ENCODE measurements around the gene CEP76.
A peak's percentile ranks its signal among the peaks of the same experiment; 100 is the strongest.

The CEP76 gene

DNA sequence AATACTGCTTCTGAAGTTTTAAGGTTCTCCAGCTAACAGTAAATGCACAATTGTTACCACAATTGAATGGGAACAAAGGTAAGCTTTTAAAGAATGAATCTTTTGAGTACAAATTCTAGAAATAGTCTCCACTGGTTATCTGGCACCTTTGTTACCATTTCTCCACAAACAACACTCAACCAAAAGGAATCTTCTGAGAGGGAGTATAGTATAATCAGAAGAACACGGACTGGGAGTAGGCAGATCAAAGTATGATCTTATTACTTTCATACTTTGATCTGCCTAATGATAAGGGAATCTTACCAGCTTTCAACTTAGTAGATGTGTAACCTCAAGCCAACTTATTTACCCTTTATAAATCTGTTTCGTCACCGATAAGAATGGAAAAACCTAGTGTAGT, 1.4 kb downstream of the CEP76 start:
- Histone ChIP-seq H3K4me3 (ENCODE audit: low read depth, low read length) (no peak overlapping the region), H2AK5ac (ENCODE audit: low read length) (no peak overlapping the region), H3K9me3 (ENCODE audit: insufficient read depth, low read depth, low read length) (no peaks in the 10 kb centered on the region), H3K23ac (ENCODE audit: low read length) (no peak overlapping the region), H3K79me1 (ENCODE audit: low read length) (peaks cover 10% of the 10 kb centered on the region), H3K79me2 (ENCODE audit: control insufficient read depth, insufficient read depth, low read length, poor library complexity) (peaks cover 13% of the 10 kb centered on the region), H2AFZ (ENCODE audit: insufficient read depth, low read length, poor library complexity) (no peak overlapping the region), H3K9ac (ENCODE audit: low read length) (no peak overlapping the region), H2BK12ac (ENCODE audit: low read length) (no peak overlapping the region), H3K4ac (ENCODE audit: low read depth, low read length) (no peak overlapping the region), H3K18ac (ENCODE audit: low read length) (no peak overlapping the region), H4K8ac (ENCODE audit: low read depth, low read length) (no peak overlapping the region), H3K4me1 (ENCODE audit: control insufficient read depth in 1 of 2, insufficient read depth in 2 of 2, low read length in 2 of 2) (peaks cover 5 to 7% of the 10 kb centered on the region in 2 experiments), H4K91ac (ENCODE audit: low read depth, low read length) (no peak overlapping the region), H3K27me3 (ENCODE audit: insufficient read depth, low read length) (no peaks in the 10 kb centered on the region), H3K36me3 (ENCODE audit: control insufficient read depth in 1 of 2, insufficient read depth in 2 of 2, low read length in 2 of 2) (peaks cover 1 to 2% of the 10 kb centered on the region in 2 experiments), H2BK120ac (ENCODE audit: insufficient read depth, low read length, poor library complexity) (no peak overlapping the region), H3K27ac (ENCODE audit: low read depth, low read length) (no peak overlapping the region), H2BK5ac (ENCODE audit: low read depth, low read length, poor library complexity) (no peak overlapping the region), H3K14ac (ENCODE audit: low read length) (no peak overlapping the region), H4K12ac (ENCODE audit: low read depth, low read length) (no peak overlapping the region), H3K4me2 (ENCODE audit: low read length) (peak overlapping the region; percentile 84)
- DNase-seq = peak in 1 of 2 donors; percentile 64
- WGBS (ENCODE audit: extremely low coverage, insufficient coverage, insufficient read length) = no CpG with 5 or more reads among the region's 3 CpGs

DNA sequence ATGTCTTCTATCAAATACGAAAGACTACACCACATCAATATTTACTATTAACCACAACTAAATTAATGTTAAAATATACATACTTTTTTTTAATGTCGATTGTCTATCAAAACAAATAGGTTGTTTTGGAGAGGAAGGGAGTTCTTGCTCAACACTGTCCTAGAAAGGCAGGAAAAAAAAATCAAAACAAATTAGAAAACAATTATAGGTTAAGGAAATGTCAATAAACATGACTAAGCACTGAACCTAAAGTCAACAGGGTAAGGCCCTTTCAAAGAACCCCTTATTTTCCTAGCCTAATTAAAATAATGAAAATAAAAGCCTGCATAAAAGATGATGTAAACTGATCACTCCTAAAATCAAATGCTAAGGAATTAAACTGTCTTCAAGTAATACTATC, 2.8 kb downstream of the CEP76 start:
- no peak for DNase-seq
- WGBS (ENCODE audit: extremely low coverage, insufficient coverage, insufficient read length) = no CpG with 5 or more reads among the region's 2 CpGs
- H4K91ac ChIP-seq (ENCODE audit: low read depth, low read length) = no peak overlapping the region

DNA sequence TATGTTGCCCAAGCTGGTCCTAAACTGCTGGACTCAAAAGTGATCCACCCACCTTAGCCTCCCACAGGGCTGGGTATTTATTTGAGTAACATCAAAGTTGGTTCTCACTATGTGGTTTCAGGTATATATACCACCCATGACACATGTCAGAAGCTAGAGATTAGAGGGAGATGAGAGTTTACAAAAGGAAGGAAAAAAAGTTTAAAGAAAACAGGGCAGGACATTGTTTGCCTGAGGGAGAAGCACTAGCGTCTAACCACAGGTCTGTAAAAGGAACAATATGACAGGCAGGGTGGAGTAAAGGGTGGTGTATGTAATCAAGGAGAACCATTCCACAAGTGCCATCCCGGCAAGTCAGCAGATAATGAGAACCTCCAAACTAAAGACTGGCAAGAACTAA, 8.5 kb downstream of the CEP76 start:
- H2BK12ac ChIP-seq (ENCODE audit: low read length) = no peak overlapping the region
- H3K27ac ChIP-seq (ENCODE audit: low read depth, low read length) = no peak overlapping the region
- no peak overlapping the region for H3K23ac ChIP-seq (ENCODE audit: low read length)
- no peak overlapping the region for H3K14ac ChIP-seq (ENCODE audit: low read length)
- no peak overlapping the region for H2AFZ ChIP-seq (ENCODE audit: insufficient read depth, low read length, poor library complexity)
- no peak overlapping the region for H2AK5ac ChIP-seq (ENCODE audit: low read length)
- no peaks in the 10 kb centered on the region for H3K79me2 ChIP-seq (ENCODE audit: control insufficient read depth, insufficient read depth, low read length, poor library complexity)
- no peak overlapping the region for H3K18ac ChIP-seq (ENCODE audit: low read length)
- no peak overlapping the region for H3K4me2 ChIP-seq (ENCODE audit: low read length)
- no peak overlapping the region for H3K4me3 ChIP-seq (ENCODE audit: low read depth, low read length)
- no peak overlapping the region for H4K12ac ChIP-seq (ENCODE audit: low read depth, low read length)
- H3K4me1 ChIP-seq (ENCODE audit: control insufficient read depth in 1 of 2, insufficient read depth in 2 of 2, low read length in 2 of 2) = no peaks in the 10 kb centered on the region
- H2BK120ac ChIP-seq (ENCODE audit: insufficient read depth, low read length, poor library complexity) = no peak overlapping the region
- peaks cover 3 to 4% of the 10 kb centered on the region in 2 experiments for H3K36me3 ChIP-seq (ENCODE audit: control insufficient read depth in 1 of 2, insufficient read depth in 2 of 2, low read length in 2 of 2)
- no peaks in the 10 kb centered on the region for H3K79me1 ChIP-seq (ENCODE audit: low read length)
- H4K8ac ChIP-seq (ENCODE audit: low read depth, low read length) = no peak overlapping the region
- no peaks in the 10 kb centered on the region for H3K27me3 ChIP-seq (ENCODE audit: insufficient read depth, low read length)
- no peak overlapping the region for H3K9ac ChIP-seq (ENCODE audit: low read length)
- H3K4ac ChIP-seq (ENCODE audit: low read depth, low read length) = no peak overlapping the region
- H4K91ac ChIP-seq (ENCODE audit: low read depth, low read length) = no peak overlapping the region
- H2BK5ac ChIP-seq (ENCODE audit: low read depth, low read length, poor library complexity) = no peak overlapping the region
- peak; percentile 28 to 49 for DNase-seq
- WGBS (ENCODE audit: extremely low coverage, insufficient coverage, insufficient read length) = no CpG with 5 or more reads among the region's 2 CpGs
- H3K9me3 ChIP-seq (ENCODE audit: insufficient read depth, low read depth, low read length) = no peaks in the 10 kb centered on the region

More for the DNA sequence above, 2.8 kb downstream of the CEP76 start:
- Histone ChIP-seq H3K79me1 (ENCODE audit: low read length) (peaks cover 10% of the 10 kb centered on the region), H2BK120ac (ENCODE audit: insufficient read depth, low read length, poor library complexity) (no peak overlapping the region), H3K4ac (ENCODE audit: low read depth, low read length) (no peak overlapping the region), H3K36me3 (ENCODE audit: control insufficient read depth in 1 of 2, insufficient read depth in 2 of 2, low read length in 2 of 2) (peaks cover 1 to 2% of the 10 kb centered on the region in 2 experiments), H3K27me3 (ENCODE audit: insufficient read depth, low read length) (no peaks in the 10 kb centered on the region), H4K12ac (ENCODE audit: low read depth, low read length) (no peak overlapping the region), H2AK5ac (ENCODE audit: low read length) (no peak overlapping the region), H3K4me1 (ENCODE audit: control insufficient read depth in 1 of 2, insufficient read depth in 2 of 2, low read length in 2 of 2) (peaks cover 5 to 7% of the 10 kb centered on the region in 2 experiments), H3K79me2 (ENCODE audit: control insufficient read depth, insufficient read depth, low read length, poor library complexity) (peaks cover 13% of the 10 kb centered on the region), H3K9ac (ENCODE audit: low read length) (no peak overlapping the region), H4K8ac (ENCODE audit: low read depth, low read length) (no peak overlapping the region), H3K18ac (ENCODE audit: low read length) (no peak overlapping the region), H2BK12ac (ENCODE audit: low read length) (no peak overlapping the region), H3K27ac (ENCODE audit: low read depth, low read length) (no peak overlapping the region), H3K9me3 (ENCODE audit: insufficient read depth, low read depth, low read length) (no peaks in the 10 kb centered on the region), H2AFZ (ENCODE audit: insufficient read depth, low read length, poor library complexity) (no peak overlapping the region), H3K4me2 (ENCODE audit: low read length) (no peak overlapping the region), H2BK5ac (ENCODE audit: low read depth, low read length, poor library complexity) (no peak overlapping the region), H3K4me3 (ENCODE audit: low read depth, low read length) (no peak overlapping the region), H3K23ac (ENCODE audit: low read length) (no peak overlapping the region), H3K14ac (ENCODE audit: low read length) (no peak overlapping the region)

DNA sequence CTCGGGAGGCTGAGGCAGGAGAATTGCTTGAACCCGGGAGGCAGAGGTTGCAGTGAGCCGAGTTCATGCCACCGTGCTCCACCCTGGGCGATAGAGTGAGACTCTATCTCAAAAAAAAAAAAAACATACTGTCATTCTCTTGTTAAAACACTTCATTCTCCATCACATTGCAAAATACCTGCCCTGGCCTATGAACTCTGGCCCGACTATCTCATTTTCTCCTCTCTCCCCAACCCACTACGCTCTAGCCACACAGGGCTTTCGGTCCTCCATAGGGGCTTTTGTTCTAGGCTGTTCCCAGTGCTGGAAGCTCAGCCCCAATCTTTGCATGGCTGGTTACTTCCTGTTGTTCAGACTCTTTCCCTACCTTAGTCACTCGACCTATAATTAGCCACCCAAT, 10.3 kb downstream of the CEP76 start:
- H3K27ac ChIP-seq (ENCODE audit: low read depth, low read length) = peak overlapping the region; percentile 22
- DNase-seq = no peak
- H4K12ac ChIP-seq (ENCODE audit: low read depth, low read length) = no peak overlapping the region
- no peak overlapping the region for H2BK12ac ChIP-seq (ENCODE audit: low read length)
- no peak overlapping the region for H3K14ac ChIP-seq (ENCODE audit: low read length)
- no peaks in the 10 kb centered on the region for H3K79me1 ChIP-seq (ENCODE audit: low read length)
- H3K4me2 ChIP-seq (ENCODE audit: low read length) = no peak overlapping the region
- no peaks in the 10 kb centered on the region for H3K9me3 ChIP-seq (ENCODE audit: insufficient read depth, low read depth, low read length)
- H3K4ac ChIP-seq (ENCODE audit: low read depth, low read length) = no peak overlapping the region
- no peak overlapping the region for H4K8ac ChIP-seq (ENCODE audit: low read depth, low read length)
- WGBS (ENCODE audit: extremely low coverage, insufficient coverage, insufficient read length) = no CpG with 5 or more reads among the region's 9 CpGs
- H3K4me3 ChIP-seq (ENCODE audit: low read depth, low read length) = no peak overlapping the region
- H3K27me3 ChIP-seq (ENCODE audit: insufficient read depth, low read length) = no peaks in the 10 kb centered on the region
- H3K36me3 ChIP-seq (ENCODE audit: control insufficient read depth in 1 of 2, insufficient read depth in 2 of 2, low read length in 2 of 2) = peaks cover 1 to 3% of the 10 kb centered on the region in 2 experiments
- no peak overlapping the region for H3K18ac ChIP-seq (ENCODE audit: low read length)
- H3K4me1 ChIP-seq (ENCODE audit: control insufficient read depth in 1 of 2, insufficient read depth in 2 of 2, low read length in 2 of 2) = no peaks in the 10 kb centered on the region
- no peak overlapping the region for H2BK120ac ChIP-seq (ENCODE audit: insufficient read depth, low read length, poor library complexity)
- H4K91ac ChIP-seq (ENCODE audit: low read depth, low read length) = no peak overlapping the region
- no peak overlapping the region for H2AFZ ChIP-seq (ENCODE audit: insufficient read depth, low read length, poor library complexity)
- no peak overlapping the region for H2AK5ac ChIP-seq (ENCODE audit: low read length)
- H3K79me2 ChIP-seq (ENCODE audit: control insufficient read depth, insufficient read depth, low read length, poor library complexity) = no peaks in the 10 kb centered on the region
- H2BK5ac ChIP-seq (ENCODE audit: low read depth, low read length, poor library complexity) = no peak overlapping the region
- no peak overlapping the region for H3K23ac ChIP-seq (ENCODE audit: low read length)
- H3K9ac ChIP-seq (ENCODE audit: low read length) = no peak overlapping the region
